ENCODE measurements around the gene PHOX2A.

Gene PHOX2A

GRCh38 chr11:72259490-72259889 lies 15.5 kb upstream of the PHOX2A start:
- H3K4me1 ChIP-seq (ENCODE audit: control insufficient read depth, insufficient read depth, low read length) = no peaks in the 10 kb centered on the region
- no peak overlapping the region for H3K27ac ChIP-seq (ENCODE audit: extremely low read depth, low read depth, low read length)
- no peaks in the 10 kb centered on the region for H3K9me3 ChIP-seq (ENCODE audit: control insufficient read depth, insufficient read depth, low read depth, low read length)
- no peak overlapping the region for H3K4me3 ChIP-seq (ENCODE audit: low read depth, low read length)
- ChIA-PET POLR2A (interaction anchor here (0.6 kb wide), 1 partner anchor 37 kb away, joined by 3 read pairs; no protein-coding TSS in a partner anchor), CTCF (no interaction called here)
- no peak for TF ChIP-seq ZNF555 (tag by site-specific recombination; conservative IDR thresholded peaks at IDR 0.05)
- no peak for TF ChIP-seq ZNF239 (tag by site-specific recombination; IDR thresholded peaks at IDR 0.05)
- no peak for TF ChIP-seq ZBTB48 (tag by site-specific recombination; IDR thresholded peaks at IDR 0.05)
- TF ChIP-seq ZNF2 (tag by site-specific recombination; IDR thresholded peaks at IDR 0.05) = no peak
- TF ChIP-seq, protein P1, sequence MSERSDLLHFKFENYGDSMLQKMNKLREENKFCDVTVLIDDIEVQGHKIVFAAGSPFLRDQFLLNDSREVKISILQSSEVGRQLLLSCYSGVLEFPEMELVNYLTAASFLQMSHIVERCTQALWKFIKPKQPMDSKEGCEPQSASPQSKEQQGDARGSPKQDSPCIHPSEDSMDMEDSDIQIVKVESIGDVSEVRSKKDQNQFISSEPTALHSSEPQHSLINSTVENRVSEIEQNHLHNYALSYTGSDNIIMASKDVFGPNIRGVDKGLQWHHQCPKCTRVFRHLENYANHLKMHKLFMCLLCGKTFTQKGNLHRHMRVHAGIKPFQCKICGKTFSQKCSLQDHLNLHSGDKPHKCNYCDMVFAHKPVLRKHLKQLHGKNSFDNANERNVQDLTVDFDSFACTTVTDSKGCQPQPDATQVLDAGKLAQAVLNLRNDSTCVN (tag by site-specific recombination; optimal IDR thresholded peaks at IDR 0.05) = no peak
- no peak for TF ChIP-seq ZNF837 (tag by site-specific recombination; IDR thresholded peaks at IDR 0.05)
- no peaks in the 10 kb centered on the region for H3K36me3 ChIP-seq (ENCODE audit: control insufficient read depth in 2 of 2, insufficient read depth in 1 of 2, low read length in 2 of 2)

DNA sequence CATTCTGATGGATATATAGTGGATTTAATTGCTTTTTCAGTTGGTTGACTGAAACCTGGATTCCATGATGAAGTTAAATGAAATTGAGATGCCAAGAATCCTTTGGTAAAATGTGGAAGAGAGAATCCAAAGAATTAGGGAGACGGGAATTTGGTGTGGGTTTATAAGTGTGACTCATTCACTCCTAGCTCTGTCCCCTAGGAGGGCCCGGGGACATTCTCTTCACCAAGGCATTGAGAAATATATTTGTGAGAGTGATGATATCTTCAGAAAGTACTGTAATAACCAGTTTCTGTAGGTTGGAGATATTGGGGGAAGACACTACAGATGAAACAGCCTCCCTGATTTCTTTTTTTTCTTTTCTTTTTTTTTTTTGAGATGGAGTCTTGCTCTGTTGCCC lies 13.6 kb upstream of the PHOX2A start:
- Histone ChIP-seq H3K4me1 (ENCODE audit: control insufficient read depth, insufficient read depth, low read length) (no peaks in the 10 kb centered on the region), H3K27ac (ENCODE audit: extremely low read depth, low read depth, low read length) (no peak overlapping the region), H3K36me3 (ENCODE audit: control insufficient read depth in 2 of 2, insufficient read depth in 1 of 2, low read length in 2 of 2) (no peaks in the 10 kb centered on the region), H3K4me3 (ENCODE audit: low read depth, low read length) (no peak overlapping the region), H3K9me3 (ENCODE audit: control insufficient read depth, insufficient read depth, low read depth, low read length) (no peaks in the 10 kb centered on the region)
- no peak for TF ChIP-seq GLI4 (tag by site-specific recombination; IDR thresholded peaks at IDR 0.05)
- no peak for TF ChIP-seq ZBTB44 (tag by site-specific recombination; IDR thresholded peaks at IDR 0.05)
- TF ChIP-seq, protein P1 (tag by site-specific recombination; optimal IDR thresholded peaks at IDR 0.05) = no peak
- no peak for TF ChIP-seq ZBTB21 (tag by site-specific recombination; IDR thresholded peaks at IDR 0.05)
- TF ChIP-seq IKZF3 (tag by site-specific recombination; IDR thresholded peaks at IDR 0.05) = no peak
- TF ChIP-seq GLIS1 (tag by site-specific recombination; IDR thresholded peaks at IDR 0.05) = no peak
- TF ChIP-seq ZNF132 (tag by site-specific recombination; IDR thresholded peaks at IDR 0.05; ENCODE audit: borderline replicate concordance) = no peak
- TF ChIP-seq HOXD13 (CRISPR knock-in tag; IDR thresholded peaks at IDR 0.05; ENCODE audit: borderline replicate concordance) = no peak
- TF ChIP-seq REST (tag by site-specific recombination; IDR thresholded peaks at IDR 0.05) = no peak
- no peak for TF ChIP-seq ZNF426 (tag by site-specific recombination; IDR thresholded peaks at IDR 0.05)
- ChIA-PET POLR2A (no interaction called here), CTCF (no interaction called here)

Measured in HEK293 (cell line).